Measurements from ENCODE around the gene SCG5. TPM values are rescaled to one million over a fixed set of nuclear protein-coding genes. Genes with fewer than 3 reads are reported as not detected.

The SCG5 gene
- total RNA-seq, 1 donor from 2014 or later = 1.4 TPM

DNA sequence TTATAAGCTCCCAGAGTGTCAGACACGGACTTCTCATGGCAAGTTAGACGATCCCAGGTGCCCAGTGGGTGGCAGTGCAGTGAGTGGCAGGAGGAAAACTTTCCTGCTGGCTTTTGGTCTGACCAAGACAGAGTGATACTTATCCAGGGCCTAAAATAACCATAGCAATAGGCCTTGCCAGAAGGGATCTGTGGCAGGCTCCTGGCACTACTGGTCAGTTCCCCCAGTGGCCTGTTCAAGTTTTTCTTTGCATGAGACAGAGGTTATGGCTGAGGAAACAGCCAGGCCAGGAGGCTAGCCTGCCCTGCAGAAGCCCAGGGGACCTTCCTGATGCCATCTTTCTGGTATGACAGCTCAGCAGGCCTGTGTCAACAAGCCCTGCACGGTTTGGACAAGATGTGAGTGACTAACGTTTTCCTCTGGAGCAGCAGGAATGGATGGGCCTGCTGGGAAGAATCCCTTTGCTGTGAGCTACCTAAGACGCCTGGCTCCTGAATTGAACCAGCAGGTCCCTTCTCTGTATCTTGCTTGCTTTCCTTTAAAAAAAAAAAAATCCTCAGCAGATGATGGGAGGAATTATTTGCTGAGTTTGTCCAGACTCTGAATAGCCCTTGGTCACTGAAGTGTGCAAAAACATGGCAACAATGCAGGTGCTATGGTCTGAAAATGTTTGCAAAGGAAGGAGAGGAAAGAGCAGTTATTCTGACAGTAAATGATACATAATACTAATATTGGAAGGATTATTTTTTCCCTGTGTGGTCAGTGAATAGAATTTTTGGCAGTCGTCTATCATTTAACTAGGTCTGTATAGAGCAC is 18.0 kb downstream of the SCG5 start:
- DNase-seq (ENCODE audit: low spot score) = no peak

DNA sequence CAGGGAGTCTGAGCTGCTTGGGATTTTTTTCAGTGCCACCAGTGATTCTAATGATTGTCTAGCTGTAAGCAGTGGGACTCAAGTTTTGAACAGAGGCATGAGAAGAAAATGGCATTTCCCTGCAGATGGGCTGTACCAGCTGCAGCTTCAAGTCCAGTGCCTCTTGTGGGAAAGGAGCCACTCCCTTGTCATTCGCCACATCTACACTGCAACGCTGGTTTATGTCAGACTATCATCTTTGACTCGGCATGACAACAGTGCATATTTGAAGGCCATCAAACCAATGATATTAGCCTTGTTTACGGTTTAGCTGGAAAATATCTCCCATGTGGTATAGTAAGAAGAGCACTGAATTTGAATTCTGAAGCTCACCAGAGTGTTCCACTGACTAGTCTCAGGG is 22.2 kb downstream of the SCG5 start:
- no peak for DNase-seq (ENCODE audit: low spot score)

DNA sequence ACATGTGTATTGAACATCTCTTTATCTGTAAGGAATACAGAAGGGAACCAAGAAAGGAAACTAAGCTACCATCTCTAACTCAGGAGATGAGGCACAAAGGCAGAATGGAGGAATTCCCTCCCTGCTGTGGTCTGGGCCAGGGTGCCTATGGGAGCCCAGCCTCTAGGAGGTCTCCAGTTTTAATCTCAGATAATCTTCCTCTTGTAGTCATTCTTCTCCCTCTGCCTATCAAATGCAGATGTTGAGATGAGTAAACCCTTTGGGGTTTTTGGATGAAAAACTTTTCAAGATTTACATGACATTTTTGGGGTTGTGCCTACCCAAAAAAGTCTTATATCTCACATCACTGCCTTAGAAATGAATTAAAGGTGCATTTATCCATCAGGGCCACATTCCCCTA is 23.3 kb downstream of the SCG5 start:
- no peak for DNase-seq (ENCODE audit: low spot score)

DNA sequence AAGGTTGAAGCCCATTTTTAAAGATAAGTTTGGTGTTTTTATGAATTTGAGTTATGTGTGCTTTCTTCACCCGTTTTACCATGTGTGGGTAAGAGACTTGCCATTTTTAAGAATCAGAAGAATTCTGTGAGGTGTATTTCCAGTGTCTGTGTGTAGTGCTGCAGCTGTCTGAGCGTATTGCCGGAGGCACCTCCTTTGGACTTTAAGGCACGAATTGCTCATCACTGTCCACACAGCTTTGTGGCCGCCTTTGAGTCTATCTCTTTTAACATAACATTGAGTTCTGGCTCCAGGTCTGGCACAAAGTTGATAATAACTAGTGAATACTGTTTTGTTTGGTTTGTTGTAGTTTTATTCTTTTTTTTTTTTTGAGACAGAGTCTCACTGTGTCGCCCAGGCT is 25.8 kb downstream of the SCG5 start:
- DNase-seq (ENCODE audit: low spot score) = no peak

DNA sequence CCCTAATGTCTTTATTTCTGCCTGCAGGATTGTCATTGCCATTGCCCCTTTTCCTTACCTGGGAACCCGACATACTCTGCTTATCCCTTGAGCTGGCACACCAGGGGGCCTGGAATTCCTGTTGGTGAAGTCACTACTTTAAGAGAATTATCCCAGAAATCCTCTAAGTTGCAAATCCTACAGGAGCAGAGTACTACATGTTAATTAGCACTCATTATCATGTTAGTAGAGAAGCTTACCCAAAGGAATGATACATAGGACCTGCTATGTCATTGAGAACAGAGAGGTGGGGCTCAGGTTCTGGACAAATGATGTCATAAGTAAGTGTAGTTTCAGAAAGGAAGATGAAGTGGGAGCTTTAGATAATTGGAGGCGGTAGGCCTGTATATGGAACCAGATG is 27.4 kb downstream of the SCG5 start:
- DNase-seq (ENCODE audit: low spot score) = no peak

DNA sequence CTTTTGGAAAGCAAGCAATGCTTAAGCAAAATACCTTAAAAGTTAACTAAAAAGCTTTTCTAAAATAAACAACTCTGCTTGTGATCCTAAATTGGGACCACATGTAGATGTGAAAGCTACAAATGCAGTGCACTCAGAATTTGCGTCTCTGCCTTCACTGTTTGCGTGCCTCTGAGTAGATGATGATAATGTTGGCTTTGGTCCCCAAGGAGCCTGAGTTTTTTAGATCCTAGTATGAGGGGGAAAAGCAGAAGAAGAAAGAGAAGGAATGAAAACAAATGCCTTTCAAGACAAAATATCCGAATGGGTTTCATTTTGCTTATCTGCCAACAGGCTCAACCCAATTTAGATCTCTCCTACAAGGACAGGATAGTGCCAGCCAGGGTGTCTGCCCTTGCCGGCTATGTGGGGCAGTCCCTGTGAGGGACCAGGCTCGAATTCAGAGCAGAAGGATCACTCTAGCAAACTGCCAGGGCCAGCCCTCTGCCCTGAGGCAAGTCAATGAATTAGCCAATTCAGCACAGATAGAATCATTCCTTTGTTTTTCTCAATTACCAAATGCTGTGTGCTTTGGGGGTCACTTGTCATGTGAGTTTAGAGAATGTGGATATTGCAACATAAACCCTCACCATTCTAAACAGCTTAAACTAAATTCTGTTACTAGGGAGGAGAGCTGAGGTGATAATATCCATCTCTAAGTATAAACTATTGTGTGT is 28.5 kb downstream of the SCG5 start:
- no peak for DNase-seq (ENCODE audit: low spot score)

DNA sequence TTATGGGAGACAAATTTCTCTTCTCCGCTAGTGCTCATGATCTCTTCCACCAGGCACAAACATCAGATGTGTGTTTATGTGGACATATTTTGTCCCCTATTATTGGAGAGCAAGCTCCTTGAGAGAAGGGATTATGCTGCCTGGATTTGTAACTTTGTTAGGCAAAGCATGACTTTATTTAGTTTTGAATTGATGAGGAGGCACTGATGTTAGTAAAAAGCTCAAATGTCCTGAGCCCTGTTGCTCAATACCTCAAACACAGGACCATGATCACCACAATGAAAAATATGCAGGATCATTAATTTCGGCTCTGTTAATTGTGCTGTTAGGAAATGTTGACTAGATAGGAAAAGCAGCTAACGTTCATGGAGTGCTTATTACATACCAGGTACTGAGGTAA is 29.1 kb downstream of the SCG5 start:
- no peak for DNase-seq (ENCODE audit: low spot score)

DNA sequence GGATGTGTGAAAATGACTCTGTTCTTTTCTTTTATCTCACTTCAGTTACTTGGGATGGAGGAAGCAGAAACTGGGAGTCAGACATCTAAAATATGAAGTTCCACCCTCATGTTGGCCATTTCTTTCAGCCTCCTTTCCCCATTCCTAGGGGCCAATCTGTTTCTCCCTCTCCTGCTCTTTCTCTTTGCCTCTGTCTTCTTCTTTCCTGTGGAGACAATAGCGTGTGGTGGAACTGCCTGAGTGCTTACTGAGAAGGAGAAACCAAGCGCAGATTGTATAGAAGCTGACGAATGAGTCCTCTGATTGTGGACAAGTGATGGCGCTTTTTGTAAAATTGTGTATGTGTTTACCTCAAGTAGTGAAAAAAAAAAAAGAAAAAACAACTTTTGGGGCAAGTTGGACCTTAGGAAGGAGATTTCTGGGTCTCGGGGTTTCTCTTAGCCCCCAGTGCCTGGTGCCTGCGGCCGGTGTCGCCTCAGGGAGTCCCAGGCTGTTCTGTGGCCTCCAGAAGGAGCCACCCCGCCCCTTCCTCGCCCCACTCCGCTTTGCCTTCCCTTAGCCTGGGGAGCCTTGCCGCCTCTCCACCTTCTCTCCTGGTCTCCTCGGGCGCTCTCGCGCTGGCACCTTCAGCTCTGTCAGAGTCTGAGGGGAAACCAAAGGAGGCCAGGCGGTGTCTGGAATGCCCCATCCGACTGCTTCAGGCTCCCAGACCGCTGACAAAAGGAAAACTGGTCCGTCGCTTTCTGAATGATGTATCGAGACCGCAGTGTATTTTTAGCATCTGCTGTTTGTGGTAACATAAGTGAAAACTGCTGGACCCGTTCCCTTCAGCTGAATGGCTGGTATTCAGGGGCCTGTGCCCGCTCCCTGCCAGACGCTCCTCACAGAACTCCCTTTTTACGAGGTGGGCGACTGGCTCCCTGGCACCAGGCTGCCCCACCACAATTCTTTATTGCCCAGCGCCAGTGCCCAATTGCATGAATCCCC is 30.1 kb downstream of the SCG5 start:
- no peak for DNase-seq (ENCODE audit: low spot score)

DNA sequence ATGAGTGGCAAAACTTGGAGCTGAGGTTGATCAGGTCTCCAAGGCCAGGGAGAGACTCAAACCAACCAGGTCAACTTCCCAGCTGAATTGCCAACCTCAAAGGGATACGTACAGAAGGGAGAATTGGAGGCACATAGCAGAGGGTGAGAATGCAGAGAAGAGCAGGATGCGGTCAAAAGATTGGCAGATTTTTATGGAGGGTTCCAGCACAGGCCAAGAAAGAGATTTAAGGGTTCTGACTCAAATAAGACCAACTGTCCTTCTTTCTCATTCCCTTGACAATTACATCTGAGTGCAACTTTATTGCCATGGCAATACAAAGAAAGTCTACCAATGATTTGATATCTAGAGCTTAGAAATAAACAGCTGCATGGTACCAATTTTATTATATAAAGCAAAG is 33.2 kb downstream of the SCG5 start:
- no peak for DNase-seq (ENCODE audit: low spot score)

DNA sequence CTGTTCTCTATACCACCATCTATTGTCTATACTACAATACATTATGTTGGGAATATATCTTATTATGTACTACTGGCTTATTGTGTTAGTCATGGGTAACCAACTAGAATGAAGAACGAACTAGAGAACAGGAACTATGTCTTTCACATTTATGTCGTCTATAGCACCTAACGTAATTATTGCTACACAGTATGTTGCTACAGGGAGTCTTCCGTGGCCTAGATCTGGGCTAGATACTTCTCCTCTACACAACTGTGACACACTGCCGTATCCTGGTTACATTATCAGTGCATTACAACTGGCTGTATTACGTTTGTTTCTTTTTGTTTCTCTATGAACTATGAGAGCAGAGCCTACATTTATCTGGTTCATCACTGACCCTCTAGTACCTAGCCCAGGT is 34.0 kb downstream of the SCG5 start:
- no peak for DNase-seq (ENCODE audit: low spot score)

DNA sequence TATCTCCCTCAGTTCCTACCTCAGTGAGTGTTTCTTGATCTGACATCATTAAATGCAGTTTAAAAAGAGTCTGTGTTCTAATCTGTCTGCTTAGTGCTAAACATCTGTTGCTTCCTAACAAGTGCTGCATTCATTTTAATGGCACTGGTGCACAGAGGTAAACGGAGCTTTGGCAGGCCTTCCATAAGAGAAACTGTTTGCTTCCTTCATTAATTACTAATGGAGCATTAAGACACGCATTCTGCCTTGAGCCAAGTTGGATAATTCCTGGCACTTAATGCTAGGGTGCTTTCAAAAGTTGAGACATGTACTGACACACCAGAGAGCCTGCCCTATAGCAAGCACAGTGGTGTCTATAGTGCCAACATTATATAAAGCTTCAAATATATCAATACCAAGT is 34.7 kb downstream of the SCG5 start:
- DNase-seq (ENCODE audit: low spot score) = no peak

DNA sequence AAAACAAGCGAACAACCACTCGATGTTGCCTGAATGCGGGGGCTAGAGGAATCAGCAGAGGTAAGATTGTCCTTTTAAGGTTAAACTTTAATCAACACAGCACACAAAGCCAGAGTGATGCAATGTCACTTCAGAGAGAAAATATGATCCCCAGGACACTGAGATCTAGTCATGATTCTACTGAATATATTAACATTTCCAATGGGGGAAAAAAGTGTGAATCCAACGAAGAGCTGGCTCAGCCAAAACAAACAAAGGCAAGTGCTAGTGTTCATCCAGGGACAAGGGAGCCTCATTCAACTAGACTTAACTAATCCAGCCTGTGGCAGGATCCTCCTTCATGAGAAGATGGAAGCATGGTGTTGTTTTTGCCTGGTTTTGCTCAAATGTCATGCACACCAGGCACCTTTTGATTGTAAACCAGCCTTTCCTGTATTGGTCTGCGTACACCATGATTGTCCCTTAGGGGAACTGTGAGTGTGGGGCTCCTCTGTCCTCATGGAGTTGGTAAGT is 35.8 kb downstream of the SCG5 start:
- DNase-seq (ENCODE audit: low spot score) = no peak

DNA sequence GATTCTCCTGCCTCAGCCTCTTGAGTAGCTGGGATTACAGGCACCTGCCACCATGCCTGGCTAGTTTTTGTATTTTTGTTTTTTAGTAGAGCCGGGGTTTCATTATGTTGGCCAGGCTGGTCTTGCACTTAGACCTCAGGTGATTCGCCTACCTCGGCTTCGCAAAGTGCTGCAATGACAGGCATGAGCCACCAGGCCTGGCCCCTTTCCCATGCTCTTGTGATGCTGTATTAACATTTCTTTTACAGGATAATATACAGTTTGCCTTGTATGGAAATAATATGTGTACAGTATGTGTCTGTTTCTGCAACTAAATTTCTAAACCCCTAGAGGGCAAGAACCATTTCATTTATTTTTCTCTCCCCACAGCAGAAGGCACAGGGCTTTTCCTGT is 37.8 kb downstream of the SCG5 start:
- DNase-seq (ENCODE audit: low spot score) = no peak

DNA sequence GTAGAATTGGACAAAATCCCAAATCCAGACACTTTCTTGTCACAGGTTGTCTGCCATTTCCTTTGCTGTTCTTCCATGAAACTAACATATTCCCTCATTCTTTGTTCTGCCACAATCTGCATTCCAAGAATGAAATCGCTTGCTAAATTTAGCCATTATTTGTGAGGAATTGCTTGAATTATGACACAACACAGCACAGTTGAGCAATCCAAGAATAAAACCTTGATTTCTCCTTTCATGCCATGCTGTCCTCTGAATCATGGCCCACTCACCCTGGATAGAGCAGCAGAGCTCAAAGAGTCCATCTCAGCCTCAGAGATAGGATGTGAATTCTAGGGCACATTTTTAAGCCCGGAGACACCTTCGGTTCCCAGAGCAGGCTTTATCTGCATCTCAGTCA is 41.1 kb downstream of the SCG5 start:
- peak; percentile 77 for DNase-seq (ENCODE audit: low spot score)

DNA sequence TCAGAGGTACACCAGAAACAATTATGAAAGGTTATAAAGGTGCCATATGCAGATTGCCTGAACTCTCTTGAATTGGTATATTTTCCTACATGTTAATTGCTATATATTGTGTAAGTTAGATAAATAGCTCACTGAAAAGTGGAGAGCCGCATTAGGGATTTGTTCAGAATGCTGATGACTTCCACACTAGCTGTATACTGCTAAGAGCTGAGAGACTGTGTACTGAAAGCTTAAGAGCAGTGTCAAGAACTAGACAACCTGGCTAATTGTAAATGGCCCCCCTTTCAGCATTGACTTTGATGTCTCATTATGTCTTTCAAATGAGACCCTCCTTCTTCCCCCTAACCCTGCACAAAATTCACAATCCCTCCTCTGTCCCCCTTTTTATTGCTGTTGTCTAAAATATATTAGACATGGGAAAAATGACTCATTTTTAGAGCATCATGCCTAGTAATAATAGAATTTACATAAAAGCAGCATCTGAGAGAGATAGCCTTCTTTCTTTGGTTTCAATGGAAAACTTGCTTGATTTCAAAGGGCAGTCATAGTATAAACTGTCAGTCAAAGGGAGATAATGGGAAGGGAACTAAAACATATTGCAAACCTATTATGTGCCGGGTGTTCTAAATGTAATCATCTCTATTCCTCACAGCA is 41.6 kb downstream of the SCG5 start:
- DNase-seq (ENCODE audit: low spot score) = no peak

DNA sequence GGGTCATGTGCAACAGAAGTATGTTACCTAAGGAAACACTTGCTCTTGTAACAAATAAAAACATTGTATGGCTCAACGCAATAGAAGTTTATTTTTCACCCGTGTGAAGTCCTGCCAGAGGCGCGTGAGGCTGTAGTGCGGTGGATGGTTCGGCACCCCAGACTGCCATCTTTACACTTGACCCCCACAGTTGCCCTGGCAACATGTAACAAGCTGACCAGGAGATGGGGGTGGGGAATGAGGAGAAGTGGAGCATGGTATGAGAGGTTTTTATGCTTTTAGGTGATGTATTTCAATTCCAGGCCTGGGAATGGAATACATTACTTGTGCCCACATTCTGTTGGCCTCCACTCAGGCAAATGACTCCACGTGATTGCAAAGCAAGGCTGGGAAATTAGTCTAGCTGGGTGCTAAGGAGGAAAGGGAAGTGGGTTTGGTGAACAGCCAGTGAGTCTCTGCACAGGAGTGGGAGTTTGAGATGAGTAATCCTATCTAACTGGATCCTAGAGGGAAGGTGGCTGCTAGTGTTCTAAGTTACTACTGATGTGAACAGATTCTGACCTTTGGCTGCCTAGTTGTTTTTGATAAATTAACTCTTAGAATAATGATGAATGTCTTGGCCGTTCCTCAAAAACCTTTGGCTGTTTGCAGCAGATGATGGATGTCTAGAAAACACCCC is 42.5 kb downstream of the SCG5 start:
- DNase-seq (ENCODE audit: low spot score) = no peak

DNA sequence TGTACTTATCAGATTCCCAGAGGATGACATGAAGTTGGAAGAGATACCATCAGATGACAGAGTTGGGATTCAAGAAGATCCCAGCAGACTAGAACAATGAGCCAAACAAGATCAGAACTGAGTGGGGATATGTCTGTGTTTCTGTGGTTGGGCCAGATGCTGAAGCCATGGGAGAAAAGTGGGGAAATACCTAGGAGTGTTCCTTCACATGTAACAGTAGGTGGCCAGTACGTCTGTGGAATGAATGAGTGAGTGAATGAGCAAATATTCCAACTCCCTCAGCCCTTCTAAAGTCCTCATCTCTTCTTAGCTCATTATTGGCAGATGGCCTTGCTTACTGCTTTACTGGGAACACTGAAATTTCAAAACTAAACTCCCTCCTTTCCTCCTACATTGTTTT is 44.1 kb downstream of the SCG5 start:
- no peak for DNase-seq (ENCODE audit: low spot score)

DNA sequence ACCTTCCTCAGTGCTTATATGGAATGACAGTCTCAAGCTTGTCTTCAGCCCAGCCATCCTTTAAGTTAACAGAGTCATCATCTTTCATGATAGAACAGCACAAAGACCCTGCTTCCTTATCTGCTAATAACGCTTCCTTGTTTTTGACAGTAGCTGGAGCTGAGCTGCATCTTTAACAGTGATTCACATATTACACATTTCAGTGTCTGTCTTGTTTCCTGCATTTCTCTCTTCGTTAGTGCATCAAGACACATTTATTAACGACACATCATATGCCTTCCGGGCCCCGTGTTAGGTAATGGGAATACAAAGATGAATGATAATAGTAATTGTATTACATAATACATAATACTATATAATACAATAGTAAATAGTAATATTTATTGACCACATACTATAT is 46.0 kb downstream of the SCG5 start:
- no peak for DNase-seq (ENCODE audit: low spot score)

DNA sequence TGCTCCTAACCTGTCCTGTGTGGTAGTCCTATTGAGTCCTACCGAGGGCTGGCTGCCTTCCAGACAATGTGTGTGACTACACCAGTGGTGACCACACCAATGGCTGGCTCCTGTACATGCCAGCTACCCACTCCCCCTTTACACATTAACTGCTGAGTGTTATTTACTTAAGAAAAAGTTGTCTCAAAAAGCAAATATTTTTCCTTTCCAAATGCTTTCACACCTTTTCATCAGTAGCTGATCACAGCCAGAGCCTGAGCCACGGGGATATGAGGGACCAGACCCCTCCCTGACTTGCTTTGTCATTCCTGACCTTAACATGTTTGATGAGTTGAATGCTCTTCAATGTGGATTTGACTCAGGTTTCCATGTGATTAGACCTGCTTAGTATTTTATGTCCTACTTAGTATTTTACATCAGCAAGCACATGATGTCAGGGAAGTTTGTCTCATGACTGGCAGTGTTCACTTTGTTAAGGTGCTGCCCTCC is 46.7 kb downstream of the SCG5 start:
- no peak for DNase-seq (ENCODE audit: low spot score)

DNA sequence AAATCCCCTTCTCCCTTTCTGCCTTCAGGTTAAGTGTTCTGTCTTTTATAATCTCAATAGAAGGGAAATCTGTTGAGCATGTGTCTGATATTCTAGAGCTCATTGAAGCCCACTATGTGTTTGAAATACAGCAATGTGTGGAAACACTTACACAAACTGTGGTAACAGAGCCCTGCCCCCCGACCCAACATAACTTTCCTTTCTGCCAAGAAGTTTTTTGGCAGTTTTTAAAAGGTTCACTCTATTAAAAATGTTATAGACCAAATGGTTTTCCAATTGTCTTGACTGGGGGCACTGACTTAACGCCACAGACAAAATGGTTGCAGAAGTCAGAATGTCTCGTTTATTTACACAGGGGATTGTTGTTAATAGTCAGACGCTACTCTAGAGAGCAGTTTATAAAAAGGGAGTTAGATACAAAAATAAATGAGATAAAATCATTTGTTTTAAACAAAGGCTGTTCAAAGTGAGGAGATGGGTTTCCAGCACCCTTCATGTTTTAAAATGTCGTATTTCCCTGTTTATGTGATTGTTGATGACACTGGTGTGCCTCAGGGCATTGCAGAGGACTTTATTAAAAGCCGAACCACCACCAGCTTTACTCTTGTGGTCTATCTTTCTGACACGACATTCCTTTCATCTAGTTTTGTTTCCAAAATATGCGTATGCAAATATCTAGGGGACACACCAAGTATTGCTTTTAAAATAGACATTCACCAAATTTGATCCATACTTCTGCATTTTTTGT is 49.6 kb downstream of the SCG5 start:
- no peak for DNase-seq (ENCODE audit: low spot score)

Data from umbilical cord (tissue), 2 donors.